GM18907 (cell line): ENCODE data around the gene TLCD3B.
"Not testable (repeated sequence)": the region's sequence is repeated elsewhere in the genome, so short reads cannot be mapped to it uniquely, and the experiment has no call there.

Experiments
- ATAC-seq: cut with Tn5 transposase; IDR thresholded peaks from one replicate; pipeline ENCODE4 v1.9.1; 2021; ENCODE audit warnings: mild to moderate bottlenecking, moderate library complexity; ENCODE audit not compliant: unreplicated experiment

TLCD3B gene

GRCh38 chr16:30063278-30063892 lies 32.3 kb upstream of the TLCD3B start:
- peak; percentile 1 for ATAC-seq

- no peak for ATAC-seq
Observed at GRCh38 chr16:30060836-30061554, 29.9 kb upstream of the TLCD3B start.

- no peak for ATAC-seq
Observed at GRCh38 chr16:30060346-30060745, 29.3 kb upstream of the TLCD3B start.

GRCh38 chr16:30054959-30055553 lies 24.0 kb upstream of the TLCD3B start:
- ATAC-seq = no peak

- ATAC-seq = no peak
Observed at GRCh38 chr16:30054451-30054850, 23.4 kb upstream of the TLCD3B start.

- ATAC-seq = peak; percentile 18
Observed at GRCh38 chr16:30053376-30054015, 22.4 kb upstream of the TLCD3B start.

GRCh38 chr16:30052671-30053372 lies 21.8 kb upstream of the TLCD3B start:
- ATAC-seq = peak; percentile 66

- no peak for ATAC-seq
Observed at GRCh38 chr16:30051518-30051917, 20.4 kb upstream of the TLCD3B start.

- ATAC-seq = no peak
Observed at GRCh38 chr16:30049871-30050270, 18.8 kb upstream of the TLCD3B start.

GRCh38 chr16:30046588-30046987 lies 15.5 kb upstream of the TLCD3B start:
- no peak for ATAC-seq

GRCh38 chr16:30046178-30046577 lies 15.1 kb upstream of the TLCD3B start:
- no peak for ATAC-seq

GRCh38 chr16:30041841-30042240 lies 10.8 kb upstream of the TLCD3B start:
- ATAC-seq = no peak

- not testable (repeated sequence) for ATAC-seq
Observed at GRCh38 chr16:30040690-30041089, 9.6 kb upstream of the TLCD3B start.

- no peak for ATAC-seq
Observed at GRCh38 chr16:30040221-30040620, 9.2 kb upstream of the TLCD3B start.

GRCh38 chr16:30033270-30033669 lies 2.2 kb upstream of the TLCD3B start:
- ATAC-seq = no peak

- no peak for ATAC-seq
Observed at GRCh38 chr16:30032083-30032819, 1.2 kb upstream of the TLCD3B start.

GRCh38 chr16:30031477-30031918 lies 427 bp upstream of the TLCD3B start:
- no peak for ATAC-seq

- ATAC-seq = no peak
Observed at GRCh38 chr16:30030011-30030685, 923 bp downstream of the TLCD3B start.

GRCh38 chr16:30028438-30029076 lies 2.5 kb downstream of the TLCD3B start:
- ATAC-seq = no peak
